CD4-positive, CD25-positive, alpha-beta regulatory T cell (primary cell): ENCODE data around the gene NOS1AP. TPM values are rescaled to one million over a fixed set of nuclear protein-coding genes. Genes with fewer than 3 reads are reported as not detected.

ENCODE experiments used
- ATAC-seq, 2 donors: fragments of 150-1000 bp; cut with Tn5 transposase; one replicate each; pipeline ENCODE4 v1.10.0; 2021; ENCODE audit warnings: low read depth in 2 of 2, moderate number of reproducible peaks in 2 of 2, moderate library complexity in 1 of 2
- DNase-seq, 3 donors: peaks; one replicate each; pipeline versions ENCODE4 v3.0.0 to v3.0.0-alpha.2; 2012 to 2022; ENCODE audit warnings: mixed read lengths in 1 of 3
- H3K27ac ChIP-seq: one replicate; pipeline ENCODE4 v1.7.0; 2013; ENCODE audit warnings: mild to moderate bottlenecking, low read length; ENCODE audit not compliant: insufficient read depth, poor library complexity, severe bottlenecking
- H3K27me3 ChIP-seq: one replicate; pipeline ENCODE4 v1.7.0; 2013; ENCODE audit warnings: low read length; ENCODE audit not compliant: control insufficient read depth, insufficient read depth
- H3K36me3 ChIP-seq: one replicate; pipeline ENCODE4 v1.7.0; 2013; ENCODE audit warnings: mild to moderate bottlenecking, low read length, moderate library complexity; ENCODE audit not compliant: control insufficient read depth, insufficient read depth
- H3K4me1 ChIP-seq: 2 replicates; pipeline ENCODE4 v1.7.0; 2013; ENCODE audit warnings: mild to moderate bottlenecking, low read length; ENCODE audit not compliant: insufficient read depth, control insufficient read depth, poor library complexity, severe bottlenecking
- H3K4me3 ChIP-seq: one replicate; pipeline ENCODE4 v1.7.0; 2013; ENCODE audit warnings: low read depth, mild to moderate bottlenecking, low read length, moderate library complexity
- H3K9me3 ChIP-seq, 2 experiments: 1 replicate in 1 of 2; 2 replicates in 1 of 2; pipeline ENCODE4 v1.7.0; 2013; ENCODE audit warnings: low read length in 2 of 2, mild to moderate bottlenecking in 1 of 2, moderate library complexity in 1 of 2; ENCODE audit not compliant: control insufficient read depth in 2 of 2
- H3K27ac Mint-ChIP-seq, 3 donors: one replicate each; pipeline ENCODE4 v1.8.0; 2020 to 2022; ENCODE audit warnings: mild to moderate bottlenecking in 3 of 3, mixed read lengths in 3 of 3, moderate library complexity in 2 of 3
- H3K27me3 Mint-ChIP-seq: one replicate; pipeline ENCODE4 v1.8.0; 2022; ENCODE audit warnings: mild to moderate bottlenecking, mixed read lengths
- H3K36me3 Mint-ChIP-seq: one replicate; pipeline ENCODE4 v1.8.0; 2020; ENCODE audit warnings: mixed read lengths
- H3K4me1 Mint-ChIP-seq, 4 donors: one replicate each; pipeline ENCODE4 v1.8.0; 2020 to 2022; ENCODE audit warnings: mixed read lengths in 4 of 4, mild to moderate bottlenecking in 1 of 4
- H3K4me3 Mint-ChIP-seq, 4 donors: one replicate each; pipeline ENCODE4 v1.8.0; 2020 to 2022; ENCODE audit warnings: mild to moderate bottlenecking in 4 of 4, mixed read lengths in 4 of 4, moderate library complexity in 3 of 4
- H3K9me3 Mint-ChIP-seq, 7 donors: one replicate each; pipeline ENCODE4 v1.8.0; 2020 to 2022; ENCODE audit warnings: mixed read lengths in 7 of 7, mild to moderate bottlenecking in 3 of 7, moderate library complexity in 2 of 7
- polyA plus RNA-seq, 4 donors: library from polyadenylated mRNA; unstranded; fragments of 300-500 nt; fragmentation: Illumina TruSeq; gene quantifications; one replicate each; pipeline ENCODE4 v1.2.3, GENCODE V29; 2021
- total RNA-seq: library from RNA; stranded (reverse); gene quantifications from one replicate; pipeline ENCODE4 v1.2.3, GENCODE V29; 2022

NOS1AP gene
- total and polyA plus RNA-seq, 5 donors from 2014 or later, result not detected

- Mint-ChIP-seq H3K4me3 (no peak overlapping the region), H3K27me3 (peaks cover 11% of the 10 kb centered on the region), H3K36me3 (no peaks in the 10 kb centered on the region), H3K4me1 (peaks cover 0 to 5% (median 0%) of the 10 kb centered on the region in 4 donors), H3K9me3 (no peaks in the 10 kb centered on the region), H3K27ac (peak overlapping the region in 1 of 3 donors; percentile 16)
- Histone ChIP-seq H3K4me3 (no peak overlapping the region), H3K4me1 (no peaks in the 10 kb centered on the region), H3K27ac (no peak overlapping the region), H3K9me3 (no peaks in the 10 kb centered on the region), H3K27me3 (no peaks in the 10 kb centered on the region), H3K36me3 (no peaks in the 10 kb centered on the region)
- ATAC-seq, result no peak
- DNase-seq, result no peak
Measured at GRCh38 chr1:162389021-162389818, 319.7 kb downstream of the NOS1AP start.

GRCh38 chr1:162389971-162390370, 320.5 kb downstream of the NOS1AP start:
- H3K4me3 ChIP-seq, result no peak overlapping the region
- H3K9me3 Mint-ChIP-seq, result no peaks in the 10 kb centered on the region
- H3K27me3 Mint-ChIP-seq, result peaks cover 11% of the 10 kb centered on the region
- no peaks in the 10 kb centered on the region for H3K9me3 ChIP-seq
- no peak overlapping the region for H3K27ac ChIP-seq
- no peaks in the 10 kb centered on the region for H3K4me1 ChIP-seq
- DNase-seq (no peak), ATAC-seq (no peak)
- no peaks in the 10 kb centered on the region for H3K27me3 ChIP-seq
- H3K4me3 Mint-ChIP-seq, result no peak overlapping the region
- H3K36me3 ChIP-seq, result no peaks in the 10 kb centered on the region
- H3K36me3 Mint-ChIP-seq, result no peaks in the 10 kb centered on the region
- peaks cover 0 to 5% (median 0%) of the 10 kb centered on the region in 4 donors for H3K4me1 Mint-ChIP-seq
- no peak overlapping the region for H3K27ac Mint-ChIP-seq

GRCh38 chr1:162390396-162391185, 321.1 kb downstream of the NOS1AP start:
- Mint-ChIP-seq H3K4me1 (peaks cover 0 to 5% (median 0%) of the 10 kb centered on the region in 4 donors), H3K36me3 (no peaks in the 10 kb centered on the region), H3K9me3 (no peaks in the 10 kb centered on the region), H3K4me3 (no peak overlapping the region), H3K27ac (no peak overlapping the region), H3K27me3 (peaks cover 11% of the 10 kb centered on the region)
- no peak for DNase-seq
- H3K27ac ChIP-seq, result no peak overlapping the region
- H3K9me3 ChIP-seq, result no peaks in the 10 kb centered on the region
- no peak overlapping the region for H3K4me3 ChIP-seq
- H3K27me3 ChIP-seq, result no peaks in the 10 kb centered on the region
- no peaks in the 10 kb centered on the region for H3K36me3 ChIP-seq
- ATAC-seq, result no peak
- no peaks in the 10 kb centered on the region for H3K4me1 ChIP-seq

DNA sequence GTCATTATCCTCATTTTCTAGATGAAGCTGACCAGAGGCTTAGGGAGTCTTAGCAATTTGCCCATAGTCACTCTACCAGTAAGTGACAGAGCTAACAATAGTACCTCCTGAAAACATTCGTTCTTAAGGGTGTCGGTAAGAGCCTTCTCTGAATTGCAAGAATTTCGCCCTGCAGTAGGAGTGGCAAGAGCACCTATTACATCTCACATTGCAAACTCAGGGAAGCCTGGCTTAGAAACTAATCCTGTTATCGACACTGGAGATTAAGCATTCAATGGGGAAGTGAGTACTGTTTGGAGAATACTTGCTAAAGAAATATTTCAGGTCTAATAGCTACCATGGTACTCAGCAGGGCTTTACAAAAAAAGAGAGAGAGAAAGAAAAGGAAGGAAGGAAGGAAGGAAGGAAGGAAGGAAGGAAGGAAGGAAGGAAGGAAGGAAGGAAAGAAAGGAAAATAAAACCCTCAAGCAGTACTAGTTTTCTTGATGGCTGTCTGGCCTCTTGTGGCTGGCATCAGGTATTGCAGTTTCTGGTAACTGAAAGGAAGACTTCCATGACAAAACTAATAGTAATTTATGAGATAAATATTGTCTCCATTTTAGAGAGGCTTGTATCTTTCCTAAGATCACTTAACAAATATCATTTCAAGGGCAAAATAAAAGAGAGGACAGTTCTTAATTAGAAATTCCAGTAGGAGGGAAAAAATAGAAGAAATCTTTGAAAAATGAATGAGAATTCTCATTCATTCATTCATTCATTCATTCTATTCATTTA, 322.5 kb downstream of the NOS1AP start:
- H3K36me3 Mint-ChIP-seq, result no peaks in the 10 kb centered on the region
- H3K4me3 ChIP-seq, result no peak overlapping the region
- peaks cover 3% of the 10 kb centered on the region for H3K27me3 ChIP-seq
- peaks cover 0 to 5% (median 0%) of the 10 kb centered on the region in 4 donors for H3K4me1 Mint-ChIP-seq
- H3K9me3 ChIP-seq, result no peaks in the 10 kb centered on the region
- no peaks in the 10 kb centered on the region for H3K4me1 ChIP-seq
- H3K4me3 Mint-ChIP-seq, result no peak overlapping the region
- no peak overlapping the region for H3K27ac Mint-ChIP-seq
- DNase-seq (peak in 2 of 3 donors; percentile 5 to 37), ATAC-seq (no peak)
- no peak overlapping the region for H3K27ac ChIP-seq
- H3K9me3 Mint-ChIP-seq, result no peaks in the 10 kb centered on the region
- no peaks in the 10 kb centered on the region for H3K36me3 ChIP-seq
- peaks cover 11% of the 10 kb centered on the region for H3K27me3 Mint-ChIP-seq

DNA sequence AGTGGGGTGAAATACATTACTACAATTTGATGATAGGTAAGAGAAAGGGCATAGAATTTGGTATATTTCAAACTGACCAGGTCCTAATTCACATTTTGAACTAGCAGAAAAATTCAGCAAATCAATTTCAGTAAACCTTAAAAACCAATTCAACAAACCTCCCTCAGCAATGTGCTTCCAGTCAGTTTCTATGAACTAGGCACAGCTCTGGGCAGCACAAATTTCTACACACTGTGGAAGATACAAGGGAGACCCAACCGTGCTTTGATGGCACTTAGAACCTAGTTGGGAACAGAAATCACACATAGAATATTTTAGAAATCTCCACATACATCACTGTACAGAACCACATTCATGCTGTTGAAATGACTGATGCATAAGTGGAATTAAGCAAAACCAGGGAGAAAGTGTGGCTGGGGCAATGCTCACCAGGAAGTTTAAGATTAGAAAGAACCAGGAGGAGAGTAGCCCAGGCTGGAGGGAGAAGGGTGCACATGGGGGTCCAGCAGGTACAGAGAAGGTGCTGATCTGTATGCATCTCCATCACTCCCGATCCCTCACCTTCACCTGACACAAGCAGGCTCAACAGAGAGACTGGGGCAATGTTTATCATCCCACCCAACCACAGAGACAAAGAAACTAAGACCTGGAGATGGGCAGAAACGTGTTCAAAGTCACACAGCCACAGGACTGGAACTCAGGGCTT, 326.9 kb downstream of the NOS1AP start:
- H3K9me3 Mint-ChIP-seq, result peaks cover 0 to 2% (median 0%) of the 10 kb centered on the region in 7 donors
- Histone ChIP-seq H3K27me3 (peaks cover 5% of the 10 kb centered on the region), H3K36me3 (no peaks in the 10 kb centered on the region), H3K4me3 (no peak overlapping the region), H3K27ac (no peak overlapping the region), H3K9me3 (no peaks in the 10 kb centered on the region), H3K4me1 (no peaks in the 10 kb centered on the region)
- H3K27me3 Mint-ChIP-seq, result peaks cover 9% of the 10 kb centered on the region
- no peak overlapping the region for H3K27ac Mint-ChIP-seq
- H3K4me3 Mint-ChIP-seq, result no peak overlapping the region
- DNase-seq (no peak), ATAC-seq (no peak)
- no peaks in the 10 kb centered on the region for H3K36me3 Mint-ChIP-seq
- H3K4me1 Mint-ChIP-seq, result peaks cover 0 to 5% (median 0%) of the 10 kb centered on the region in 4 donors

DNA sequence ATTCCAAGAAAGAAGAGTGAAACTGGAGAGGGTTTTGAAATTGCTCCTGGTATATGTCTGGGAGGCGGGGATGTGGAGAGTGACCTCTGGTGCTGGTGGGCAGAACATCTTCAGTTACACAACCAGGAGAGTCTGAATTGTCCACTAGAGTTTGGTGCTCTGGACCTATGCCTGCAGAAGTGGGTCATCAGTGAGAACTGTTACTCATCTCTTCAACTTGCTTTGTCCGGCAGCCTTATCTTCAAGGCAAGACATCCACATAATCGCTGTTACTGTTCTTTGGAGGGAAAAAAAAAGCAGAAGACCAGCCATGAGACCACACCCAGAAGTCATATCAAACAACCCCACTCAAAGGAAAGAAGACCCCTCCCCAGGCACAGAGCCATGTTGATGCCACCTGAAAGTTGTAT, 327.6 kb downstream of the NOS1AP start:
- H3K27me3 Mint-ChIP-seq, result peaks cover 8% of the 10 kb centered on the region
- Histone ChIP-seq H3K9me3 (no peaks in the 10 kb centered on the region), H3K4me3 (no peak overlapping the region), H3K27me3 (peaks cover 5% of the 10 kb centered on the region), H3K4me1 (no peaks in the 10 kb centered on the region), H3K27ac (no peak overlapping the region), H3K36me3 (no peaks in the 10 kb centered on the region)
- DNase-seq, result no peak
- ATAC-seq, result no peak
- no peak overlapping the region for H3K4me3 Mint-ChIP-seq
- H3K27ac Mint-ChIP-seq, result no peak overlapping the region
- no peaks in the 10 kb centered on the region for H3K36me3 Mint-ChIP-seq
- H3K4me1 Mint-ChIP-seq, result peaks cover 0 to 3% (median 0%) of the 10 kb centered on the region in 4 donors
- peaks cover 0 to 2% (median 0%) of the 10 kb centered on the region in 7 donors for H3K9me3 Mint-ChIP-seq

DNA sequence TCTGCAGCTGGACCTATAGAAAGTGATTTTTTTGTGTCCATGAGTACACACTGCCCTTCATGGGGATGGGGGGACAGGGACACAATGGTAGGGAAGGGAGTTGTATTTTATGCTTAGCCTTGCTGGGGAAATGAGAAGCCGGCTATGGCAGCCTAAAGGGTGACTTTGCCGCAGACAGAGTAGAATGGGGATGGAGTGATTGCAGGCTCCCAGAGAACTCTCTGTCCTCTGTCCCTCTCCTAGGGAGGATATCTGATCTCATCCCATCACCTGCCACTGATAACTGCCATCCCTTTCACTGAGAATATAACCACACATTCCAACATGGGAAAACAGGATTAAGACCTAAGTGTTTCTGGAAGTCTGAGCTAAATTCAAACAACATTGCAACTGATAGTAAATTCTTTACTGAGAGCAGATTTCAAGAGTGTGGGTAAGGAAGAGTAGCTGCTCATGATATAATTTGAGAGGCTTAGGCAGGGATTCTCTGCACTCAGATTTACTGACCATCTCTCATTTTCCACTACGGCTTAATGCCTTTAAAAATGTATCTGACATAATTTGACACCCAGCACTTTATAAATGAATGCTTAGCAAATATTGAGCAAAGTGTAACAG, 328.6 kb downstream of the NOS1AP start:
- peaks cover 5% of the 10 kb centered on the region for H3K27me3 ChIP-seq
- no peaks in the 10 kb centered on the region for H3K9me3 ChIP-seq
- H3K4me1 ChIP-seq, result no peaks in the 10 kb centered on the region
- H3K4me3 ChIP-seq, result no peak overlapping the region
- H3K36me3 ChIP-seq, result no peaks in the 10 kb centered on the region
- Mint-ChIP-seq H3K4me3 (no peak overlapping the region), H3K27me3 (peaks cover 4% of the 10 kb centered on the region), H3K36me3 (no peaks in the 10 kb centered on the region), H3K9me3 (peaks cover 0 to 2% (median 0%) of the 10 kb centered on the region in 7 donors), H3K4me1 (no peaks in the 10 kb centered on the region), H3K27ac (no peak overlapping the region)
- H3K27ac ChIP-seq, result no peak overlapping the region
- ATAC-seq, result no peak
- no peak for DNase-seq
